GM18526 (cell line): Measurements from ENCODE around the gene TNFRSF18.

Experiments
- POLR2A ChIP-seq: IDR thresholded peaks from 3 replicates; pipeline ENCODE4 v1.6.1; 2011; ENCODE audit not compliant: insufficient read length; ENCODE audit errors: extremely low read depth

Gene TNFRSF18

GRCh38 chr1:1211541-1212441 lies 5.4 kb upstream of the TNFRSF18 start:
- no peak for TF ChIP-seq POLR2A

DNA sequence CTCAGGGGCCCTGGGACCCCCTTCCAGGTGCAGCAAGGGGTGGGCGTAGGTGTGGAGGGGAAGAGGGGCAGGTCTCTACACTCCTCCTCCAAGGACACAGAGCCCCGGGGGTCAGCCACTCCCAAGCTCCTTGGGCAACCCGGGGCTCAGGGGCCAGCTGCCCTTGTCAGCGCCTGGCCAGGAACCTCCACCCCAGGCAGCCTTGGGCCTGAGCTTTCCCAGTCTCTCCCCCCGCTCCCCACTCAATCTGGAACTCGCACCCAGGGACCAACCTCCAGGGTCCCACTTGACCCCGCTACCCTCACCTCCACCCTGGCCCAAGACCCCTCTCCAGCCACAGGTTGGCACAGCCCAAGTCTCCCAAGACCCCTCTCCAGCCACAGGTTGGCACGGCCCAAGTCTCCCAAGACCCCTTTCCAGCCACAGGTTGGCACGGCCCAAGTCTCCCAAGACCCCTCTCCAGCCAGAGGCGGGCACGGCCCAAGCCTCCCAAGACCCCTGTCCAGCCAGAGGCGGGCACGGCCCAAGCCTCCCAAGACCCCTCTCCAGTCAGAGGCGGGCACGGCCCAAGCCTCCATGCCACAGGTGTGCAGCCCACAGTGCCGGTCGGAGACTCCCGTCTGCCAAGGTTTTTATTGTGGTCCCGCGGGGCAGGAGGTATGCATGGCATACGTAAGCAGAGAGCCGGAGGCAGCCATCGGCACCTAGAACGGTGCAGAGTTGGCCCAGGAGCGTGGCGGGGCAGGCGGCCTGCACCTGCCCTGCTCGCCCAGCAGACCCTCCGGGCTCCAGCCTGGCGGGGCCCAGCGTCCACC lies 4.5 kb upstream of the TNFRSF18 start:
- TF ChIP-seq POLR2A: no peak

GRCh38 chr1:1208713-1209433 lies 2.5 kb upstream of the TNFRSF18 start:
- TF ChIP-seq POLR2A: no peak

GRCh38 chr1:1207571-1207892 lies 1.1 kb upstream of the TNFRSF18 start:
- TF ChIP-seq POLR2A: no peak

DNA sequence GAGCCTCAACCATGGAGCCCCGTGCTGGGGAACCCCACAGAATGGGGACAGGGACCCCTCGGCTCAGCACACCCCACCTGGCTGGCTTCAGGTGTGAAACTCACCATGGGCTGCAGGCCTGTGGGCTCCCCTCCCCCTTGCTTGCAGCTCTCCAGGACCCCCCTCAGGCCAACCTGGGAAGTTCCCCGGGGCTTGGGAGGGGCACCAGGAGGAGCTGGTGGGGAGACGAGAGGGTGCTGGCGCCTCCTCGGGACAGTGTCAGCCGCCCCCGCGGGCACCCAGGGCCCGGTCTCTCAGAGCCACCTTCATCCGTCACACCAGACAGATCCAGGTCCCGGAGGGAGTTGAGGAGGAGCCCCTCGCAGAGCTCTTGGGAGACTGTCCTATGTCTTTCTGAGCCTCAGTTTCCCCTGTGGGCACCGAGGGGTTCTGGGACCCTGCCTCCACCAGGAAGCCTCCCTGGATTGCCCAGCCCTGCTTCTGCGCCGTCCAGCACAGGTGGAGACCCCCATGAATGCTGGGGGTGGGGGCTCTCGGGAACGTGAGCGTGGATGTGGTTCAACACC lies 657 bp upstream of the TNFRSF18 start:
- TF ChIP-seq POLR2A: no peak

DNA sequence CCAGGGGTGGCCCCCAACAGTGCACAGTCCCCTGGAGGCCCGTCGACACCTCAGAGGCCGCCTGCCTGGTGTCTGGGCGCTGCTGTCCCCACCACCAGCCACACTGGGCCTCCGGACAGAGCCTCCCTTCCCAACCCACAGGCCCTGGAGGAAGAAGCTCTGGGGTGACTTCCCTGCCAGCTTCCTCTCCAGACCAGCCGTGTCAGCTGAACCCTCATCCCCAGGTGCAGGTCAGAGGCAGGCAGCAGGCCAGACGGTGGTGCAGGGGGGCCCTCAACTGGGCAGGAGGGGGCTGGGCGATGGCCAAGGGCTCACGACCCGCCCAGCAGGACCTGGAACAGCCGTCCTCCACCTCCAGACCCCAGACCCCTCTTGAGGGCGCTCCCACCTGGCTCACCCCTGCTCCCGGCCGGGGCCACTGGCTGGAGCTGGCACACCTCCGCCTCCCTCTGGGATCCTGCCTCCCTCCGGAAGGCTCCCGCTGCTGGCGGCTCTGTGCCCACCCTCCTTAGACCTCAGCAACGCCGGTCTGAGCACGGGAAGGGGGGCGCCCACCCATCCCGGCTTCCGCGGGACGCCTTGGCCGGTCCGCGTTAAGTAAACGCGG lies 520 bp downstream of the TNFRSF18 start:
- no peak for TF ChIP-seq POLR2A

GRCh38 chr1:1204998-1205768 lies 1.2 kb downstream of the TNFRSF18 start:
- TF ChIP-seq POLR2A: no peak

DNA sequence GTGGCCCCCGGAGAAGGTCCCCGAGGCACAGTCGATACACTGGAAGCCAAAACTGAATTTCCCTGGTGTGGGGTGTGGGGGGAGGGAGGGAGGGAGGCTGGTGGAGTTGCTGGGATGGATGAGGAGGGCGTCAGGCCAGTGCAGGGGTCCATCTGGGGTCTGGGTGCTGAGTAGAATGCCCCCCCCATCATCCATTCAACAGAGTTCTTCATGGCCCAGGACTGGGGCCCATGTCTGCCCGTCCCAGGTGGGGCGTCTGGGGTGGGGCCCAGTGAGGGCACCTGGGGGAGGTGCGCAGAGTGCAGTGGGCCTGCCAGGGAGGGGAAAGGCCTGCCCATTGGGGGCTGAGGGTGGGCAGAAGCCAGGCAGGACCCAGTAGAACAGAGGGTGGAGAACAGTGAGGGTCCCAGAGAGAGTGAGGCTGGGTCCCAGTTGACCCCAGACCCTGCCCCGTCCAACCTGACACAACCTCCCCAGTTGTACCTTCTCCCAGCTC lies 1.9 kb downstream of the TNFRSF18 start:
- TF ChIP-seq POLR2A: no peak

DNA sequence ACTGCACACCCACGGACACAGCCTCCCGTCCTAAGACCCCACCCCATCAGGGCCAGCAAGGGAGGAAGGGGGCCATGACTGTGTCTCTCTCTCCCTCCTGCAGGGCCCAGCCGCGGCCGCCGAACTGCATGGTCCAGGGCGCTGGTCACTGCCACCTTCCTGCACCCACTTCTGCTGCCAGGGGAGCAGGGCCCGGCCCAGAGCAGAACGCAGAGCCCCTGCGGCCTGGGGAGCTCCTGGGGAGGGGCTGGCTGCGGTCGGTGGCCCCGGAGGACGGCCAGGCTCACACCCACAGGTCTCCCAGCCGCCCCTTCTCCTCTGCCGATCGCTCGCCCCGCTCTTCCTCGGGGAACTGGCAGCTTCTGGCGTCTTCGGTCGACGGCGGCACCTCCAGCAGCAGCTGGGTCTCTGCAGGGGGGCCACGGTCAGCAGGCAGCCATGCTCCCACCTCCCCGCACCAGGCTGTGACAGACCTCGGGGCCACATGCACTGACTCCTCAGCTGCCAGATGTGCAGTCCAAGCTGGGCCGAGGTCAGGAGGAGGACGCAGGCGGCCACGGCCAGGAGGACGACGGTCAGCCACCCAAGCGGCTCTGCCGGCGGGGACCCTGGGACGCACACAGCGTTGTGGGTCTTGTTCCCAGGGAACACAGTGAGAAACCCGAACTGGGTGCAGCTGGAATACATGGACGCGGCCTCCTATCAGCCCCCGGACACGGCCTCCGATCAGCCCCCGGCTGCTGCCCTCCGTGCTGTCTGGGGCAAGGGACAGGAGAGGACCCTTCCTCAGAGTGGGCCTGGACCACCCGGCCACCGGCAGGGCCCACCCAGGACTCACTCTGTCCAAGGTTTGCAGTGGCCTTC lies 2.6 kb downstream of the TNFRSF18 start:
- TF ChIP-seq POLR2A: no peak

- TF ChIP-seq POLR2A: no peak
Measured at GRCh38 chr1:1202831-1203560, 3.4 kb downstream of the TNFRSF18 start.

GRCh38 chr1:1200876-1201810 lies 5.2 kb downstream of the TNFRSF18 start:
- TF ChIP-seq POLR2A: no peak
